Measurements from ENCODE around the gene NRBP1. TPM values are rescaled to one million over a fixed set of nuclear protein-coding genes. Genes with fewer than 3 reads are reported as not detected.
A peak's percentile ranks its signal among the peaks of the same experiment; 100 is the strongest.

The NRBP1 gene
- total and polyA plus RNA-seq, 9 of the 15 experiments (the other 6 are each of a cell fraction or from before 2014, with no cell fraction given), result 2.9 to 84.5 (median 36.9) TPM

- TF ChIP-seq CEBPB (tag; IDR thresholded peaks at IDR 0.05) (no peak), BRF2 (IDR thresholded peaks at IDR 0.05; ENCODE audit: borderline replicate concordance, insufficient read depth, insufficient read length) (no peak), DPF2 (IDR thresholded peaks at IDR 0.05) (0 out of 2 replicates have a peak, but pooled peaks have one; percentile 25), RFX7 (CRISPR knock-in tag; IDR thresholded peaks at IDR 0.05) (no peak), DDX20 (tag; IDR thresholded peaks at IDR 0.05; ENCODE audit: low read depth) (no peak), ZNF134 (CRISPR knock-in tag; conservative IDR thresholded peaks at IDR 0.05) (no peak), POLR2G (IDR thresholded peaks at IDR 0.05; ENCODE audit: low read depth, low read length) (no peak), EP300 (IDR thresholded peaks at IDR 0.05; ENCODE audit: low read length) (no peak), TFAM (CRISPR knock-in tag; conservative IDR thresholded peaks at IDR 0.05) (no peak), MECOM (CRISPR knock-in tag; IDR thresholded peaks at IDR 0.05) (no peak), NONO (IDR thresholded peaks at IDR 0.05; ENCODE audit: low read depth in 2 of 2, low read length in 1 of 2) (no peak), NFATC3 (IDR thresholded peaks at IDR 0.05) (0 out of 2 replicates have a peak, but pooled peaks have one; percentile 62), CEBPG (CRISPR knock-in tag; IDR thresholded peaks at IDR 0.05) (no peak), CEBPG (tag; conservative IDR thresholded peaks at IDR 0.05 in 1 of 2, IDR thresholded peaks at IDR 0.05 in 1 of 2) (0 out of 4 replicates have a peak, but pooled peaks of 1 of the 2 experiments have one; percentile 7), STAG1 (CRISPR knock-in tag; IDR thresholded peaks at IDR 0.05; ENCODE audit: borderline replicate concordance) (no peak), HOXB6 (CRISPR knock-in tag; IDR thresholded peaks at IDR 0.05; ENCODE audit: borderline replicate concordance) (no peak), KAT7 (CRISPR knock-in tag; IDR thresholded peaks at IDR 0.05; ENCODE audit: borderline replicate concordance) (no peak), ZZZ3 (IDR thresholded peaks at IDR 0.05) (no peak), HNRNPL (IDR thresholded peaks at IDR 0.05; ENCODE audit: low read depth, low read length) (no peak), GATAD2B (IDR thresholded peaks at IDR 0.05; ENCODE audit: borderline replicate concordance) (0 out of 2 replicates have a peak, but pooled peaks have one; percentile 17), ZNF395 (CRISPR knock-in tag; IDR thresholded peaks at IDR 0.05) (no peak), TSC22D4 (tag; IDR thresholded peaks at IDR 0.05) (no peak), CREBBP (IDR thresholded peaks at IDR 0.05; ENCODE audit: low read depth, low read length) (no peak), ZNF347 (CRISPR knock-in tag; IDR thresholded peaks at IDR 0.05; ENCODE audit: low read depth) (no peak), FOXJ2 (tag; IDR thresholded peaks at IDR 0.05) (0 out of 2 replicates have a peak, but pooled peaks have one; percentile 1)
- TF ChIP-seq, protein P1, sequence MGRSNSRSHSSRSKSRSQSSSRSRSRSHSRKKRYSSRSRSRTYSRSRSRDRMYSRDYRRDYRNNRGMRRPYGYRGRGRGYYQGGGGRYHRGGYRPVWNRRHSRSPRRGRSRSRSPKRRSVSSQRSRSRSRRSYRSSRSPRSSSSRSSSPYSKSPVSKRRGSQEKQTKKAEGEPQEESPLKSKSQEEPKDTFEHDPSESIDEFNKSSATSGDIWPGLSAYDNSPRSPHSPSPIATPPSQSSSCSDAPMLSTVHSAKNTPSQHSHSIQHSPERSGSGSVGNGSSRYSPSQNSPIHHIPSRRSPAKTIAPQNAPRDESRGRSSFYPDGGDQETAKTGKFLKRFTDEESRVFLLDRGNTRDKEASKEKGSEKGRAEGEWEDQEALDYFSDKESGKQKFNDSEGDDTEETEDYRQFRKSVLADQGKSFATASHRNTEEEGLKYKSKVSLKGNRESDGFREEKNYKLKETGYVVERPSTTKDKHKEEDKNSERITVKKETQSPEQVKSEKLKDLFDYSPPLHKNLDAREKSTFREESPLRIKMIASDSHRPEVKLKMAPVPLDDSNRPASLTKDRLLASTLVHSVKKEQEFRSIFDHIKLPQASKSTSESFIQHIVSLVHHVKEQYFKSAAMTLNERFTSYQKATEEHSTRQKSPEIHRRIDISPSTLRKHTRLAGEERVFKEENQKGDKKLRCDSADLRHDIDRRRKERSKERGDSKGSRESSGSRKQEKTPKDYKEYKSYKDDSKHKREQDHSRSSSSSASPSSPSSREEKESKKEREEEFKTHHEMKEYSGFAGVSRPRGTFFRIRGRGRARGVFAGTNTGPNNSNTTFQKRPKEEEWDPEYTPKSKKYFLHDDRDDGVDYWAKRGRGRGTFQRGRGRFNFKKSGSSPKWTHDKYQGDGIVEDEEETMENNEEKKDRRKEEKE (IDR thresholded peaks at IDR 0.05; ENCODE audit: borderline replicate concordance in 1 of 2, control insufficient read depth in 1 of 2, low read depth in 2 of 2, low read length in 1 of 2), result no peak
Observed at GRCh38 chr2:27427863-27428212, 593 bp upstream of the NRBP1 start (continued).

Data from K562 (cell line).